B cell (primary cell): ENCODE data around the gene KLHL2. TPM values are rescaled to one million over a fixed set of nuclear protein-coding genes. Genes with fewer than 3 reads are reported as not detected.

ENCODE experiments used
- ATAC-seq: fragments of 200-7000 bp; cut with Tn5 transposase; one replicate; pipeline ENCODE4 v1.10.0; 2021; ENCODE audit warnings: low read depth, mild to moderate bottlenecking, moderate number of reproducible peaks, moderate library complexity
- CTCF ChIA-PET: fragments of 350-600 bp; sonication (Branson Sonifier 250); formaldehyde crosslinking; loops from one replicate; lab custom pipeline; 2021; ENCODE audit warnings: antibody characterized with exemption, inconsistent platforms; lab: Charles Lee
- POLR2A ChIA-PET: fragments of 350-600 bp; sonication (Branson Sonifier 250); formaldehyde crosslinking; loops from one replicate; lab custom pipeline; 2021; ENCODE audit warnings: antibody characterized with exemption; lab: Charles Lee
- DNase-seq: peaks from one replicate; pipeline ENCODE4 v3.0.0; 2013
- H2AFZ ChIP-seq: 2 replicates; pipeline ENCODE4 v1.6.1; 2012; ENCODE audit warnings: mild to moderate bottlenecking, low read depth, low read length; ENCODE audit not compliant: insufficient read depth, poor library complexity, severe bottlenecking
- H3K27ac ChIP-seq, 2 donors: 1 replicate in 1 of 2; 2 replicates in 1 of 2; pipeline ENCODE4 v1.5.1; 2012 to 2013; ENCODE audit warnings: low read length in 2 of 2, mild to moderate bottlenecking in 2 of 2, moderate library complexity in 1 of 2
- H3K27me3 ChIP-seq, 4 experiments: fragments of 200-600 bp in 1 of 4; sonication (generic) in 1 of 4; replicated peaks in 1 of 4; 1 replicate in 2 of 4; 2 replicates in 2 of 4; pipeline versions ENCODE4 v1.6.1 to v1.7.0; 2013 to 2016; ENCODE audit warnings: low read length in 3 of 4, mild to moderate bottlenecking in 2 of 4, mixed read lengths in 1 of 4, moderate library complexity in 1 of 4; ENCODE audit not compliant: insufficient read depth in 4 of 4, control insufficient read depth in 3 of 4; ENCODE audit errors: control extremely low read depth in 1 of 4
- H3K36me3 ChIP-seq, 2 experiments: replicated peaks in 1 of 2; 1 replicate in 1 of 2; 2 replicates in 1 of 2; pipeline versions ENCODE4 v1.6.1 to v1.7.1; 2013; ENCODE audit warnings: low read length in 1 of 2; ENCODE audit not compliant: insufficient read depth in 2 of 2, control insufficient read depth in 1 of 2; ENCODE audit errors: control extremely low read depth in 1 of 2, extremely low read depth in 1 of 2
- H3K4me1 ChIP-seq, 2 donors: fragments of 200-600 bp in 1 of 2; sonication (generic) in 1 of 2; 1 replicate in 1 of 2; 2 replicates in 1 of 2; pipeline versions ENCODE4 v1.5.1 to v1.6.1; 2013 to 2017; ENCODE audit warnings: low read length in 2 of 2; ENCODE audit not compliant: control insufficient read depth in 2 of 2, insufficient read depth in 2 of 2
- H3K4me2 ChIP-seq: replicated peaks from 2 replicates; pipeline ENCODE3; 2012; ENCODE audit warnings: mild to moderate bottlenecking, low read depth, low read length; ENCODE audit not compliant: poor library complexity, severe bottlenecking
- H3K4me3 ChIP-seq, 5 experiments: fragments of 200-600 bp in 1 of 5; sonication (generic) in 1 of 5; 1 replicate in 3 of 5; 2 replicates in 2 of 5; pipeline versions ENCODE4 v1.5.1 to v1.7.0; 2011 to 2016; ENCODE audit warnings: low read length in 4 of 5, mild to moderate bottlenecking in 4 of 5, low read depth in 2 of 5, control low read depth in 1 of 5, moderate library complexity in 1 of 5; ENCODE audit not compliant: insufficient read depth in 1 of 5; ENCODE audit errors: control extremely low read depth in 1 of 5, extremely low read depth in 1 of 5
- H3K79me2 ChIP-seq: fragments of 200-600 bp; sonication (generic); one replicate; pipeline ENCODE4 v1.6.0; 2016; ENCODE audit warnings: low read length; ENCODE audit not compliant: control insufficient read depth, insufficient read depth
- H3K9ac ChIP-seq: fragments of 200-600 bp; sonication (generic); 2 replicates; pipeline ENCODE4 v1.6.1; 2017; ENCODE audit warnings: mild to moderate bottlenecking, low read length, moderate library complexity
- H3K9me3 ChIP-seq, 3 donors: one replicate each; pipeline versions ENCODE4 v1.6.1 to v1.7.1; 2013; ENCODE audit warnings: low read length in 2 of 3; ENCODE audit not compliant: control insufficient read depth in 2 of 3, insufficient read depth in 1 of 3; ENCODE audit errors: control extremely low read depth in 1 of 3
- H4K20me1 ChIP-seq: 2 replicates; pipeline ENCODE4 v1.6.0; 2012; ENCODE audit warnings: mild to moderate bottlenecking, low read length; ENCODE audit not compliant: insufficient read depth, control insufficient read depth, poor library complexity, severe bottlenecking
- H3K27ac Mint-ChIP-seq: one replicate; pipeline ENCODE4 v1.8.0; 2021; ENCODE audit warnings: mixed read lengths
- H3K27me3 Mint-ChIP-seq: one replicate; pipeline ENCODE4 v1.8.0; 2021; ENCODE audit warnings: mixed read lengths
- H3K4me1 Mint-ChIP-seq: one replicate; pipeline ENCODE4 v1.8.0; 2021; ENCODE audit warnings: mixed read lengths
- H3K4me3 Mint-ChIP-seq: one replicate; pipeline ENCODE4 v1.8.0; 2021; ENCODE audit warnings: mixed read lengths
- H3K9me3 Mint-ChIP-seq: one replicate; pipeline ENCODE4 v1.8.0; 2022; ENCODE audit warnings: mixed read lengths; ENCODE audit not compliant: insufficient read depth
- EZH2 ChIP-seq: IDR thresholded peaks from 2 replicates; pipeline ENCODE4 v1.6.1; 2012; ENCODE audit warnings: borderline replicate concordance, low read depth, mild to moderate bottlenecking, moderate library complexity, low read length; ENCODE audit not compliant: insufficient read depth, poor library complexity, severe bottlenecking
- WGBS: methylation state at CpG from one replicate; pipeline ENCODE4 v1.1.5; 2013; ENCODE audit warnings: missing lambda C conversion rate; ENCODE audit not compliant: insufficient coverage; 5-methylcytosine and 5-hydroxymethylcytosine counted together
- intact Hi-C: fragments of 100-400 bp; cut with micrococcal nuclease; formaldehyde crosslinking; loops from one replicate; pipeline ENCODE4 v1.10.0; 2022
- polyA plus RNA-seq: library from polyadenylated mRNA; depleted of rRNA; stranded (reverse); fragments of >200 nt; gene quantifications from 2 replicates; pipeline ENCODE4 v1.2.3, GENCODE V29; 2012
- total RNA-seq, 2 donors: library from RNA; stranded (reverse); fragments of 120-200 nt in 1 of 2; gene quantifications; 1 replicate in 1 of 2; 2 replicates in 1 of 2; pipeline versions ENCODE4 v1.2.3 to v1.2.4, GENCODE V29; 2013 to 2022
- TF ChIP-seq, protein P1 (sequence below): fragments of 200-600 bp; IDR thresholded peaks from one replicate; pipeline ENCODE4 v1.8.0; 2022; ENCODE audit warnings: antibody characterized with exemption, mild to moderate bottlenecking

KLHL2 gene
- total and polyA plus RNA-seq, 2 donors (not counting 1 experiment from before 2014, with no cell fraction given): 7.8 to 77.5 TPM

DNA sequence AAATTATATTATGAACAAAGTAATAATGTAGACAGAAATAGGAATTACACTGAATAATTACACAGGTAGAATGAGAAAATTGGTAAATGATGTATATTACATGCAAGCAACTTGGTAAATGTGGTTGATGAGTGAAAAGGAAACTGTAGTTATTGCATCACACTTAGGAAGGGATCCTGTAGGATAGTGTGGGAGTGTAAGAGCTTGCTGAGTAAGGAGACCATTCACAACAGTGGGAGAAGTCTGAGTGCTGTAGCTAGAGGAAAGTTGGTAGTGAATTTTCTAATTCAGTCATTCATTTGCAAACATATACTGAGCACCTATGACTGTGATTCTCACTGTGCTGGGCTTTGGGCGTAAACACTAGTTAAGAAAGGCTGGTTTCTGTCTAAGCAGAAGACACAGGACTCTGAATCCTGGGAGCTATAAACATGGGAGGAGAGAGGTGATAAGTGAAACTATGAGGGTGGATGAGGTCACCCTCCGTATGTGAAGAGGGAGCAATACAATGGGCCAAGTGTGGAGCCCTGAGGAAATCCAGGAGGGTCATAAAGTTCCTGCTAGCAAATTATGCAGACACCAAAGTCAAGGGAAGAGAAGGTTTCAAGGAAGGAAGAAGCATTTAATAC, 157.2 kb downstream of the KLHL2 start:
- H3K4me1 ChIP-seq: no peaks in the 10 kb centered on the region
- no peak overlapping the region for H3K4me3 ChIP-seq
- H3K4me3 Mint-ChIP-seq: no peak overlapping the region
- CTCF ChIA-PET: no interaction called here
- ATAC-seq: no peak
- H3K27me3 ChIP-seq: peaks cover 0 to 10% (median 4%) of the 10 kb centered on the region in 4 experiments
- H3K9me3 Mint-ChIP-seq: no peaks in the 10 kb centered on the region
- no peak overlapping the region for H3K4me2 ChIP-seq
- no peaks in the 10 kb centered on the region for H3K9me3 ChIP-seq
- H3K79me2 ChIP-seq: no peaks in the 10 kb centered on the region
- no peaks in the 10 kb centered on the region for H4K20me1 ChIP-seq
- intact Hi-C loops: no loop called here
- no peak overlapping the region for H2AFZ ChIP-seq
- DNase-seq: no peak
- H3K27ac Mint-ChIP-seq: no peak overlapping the region
- POLR2A ChIA-PET: no interaction called here
- WGBS: 100% methylated on average over 2 of the region's 2 CpGs
- H3K4me1 Mint-ChIP-seq: no peaks in the 10 kb centered on the region
- H3K36me3 ChIP-seq: no peaks in the 10 kb centered on the region
- no peak overlapping the region for H3K9ac ChIP-seq
- no peak for TF ChIP-seq EZH2
- TF ChIP-seq, protein P1, sequence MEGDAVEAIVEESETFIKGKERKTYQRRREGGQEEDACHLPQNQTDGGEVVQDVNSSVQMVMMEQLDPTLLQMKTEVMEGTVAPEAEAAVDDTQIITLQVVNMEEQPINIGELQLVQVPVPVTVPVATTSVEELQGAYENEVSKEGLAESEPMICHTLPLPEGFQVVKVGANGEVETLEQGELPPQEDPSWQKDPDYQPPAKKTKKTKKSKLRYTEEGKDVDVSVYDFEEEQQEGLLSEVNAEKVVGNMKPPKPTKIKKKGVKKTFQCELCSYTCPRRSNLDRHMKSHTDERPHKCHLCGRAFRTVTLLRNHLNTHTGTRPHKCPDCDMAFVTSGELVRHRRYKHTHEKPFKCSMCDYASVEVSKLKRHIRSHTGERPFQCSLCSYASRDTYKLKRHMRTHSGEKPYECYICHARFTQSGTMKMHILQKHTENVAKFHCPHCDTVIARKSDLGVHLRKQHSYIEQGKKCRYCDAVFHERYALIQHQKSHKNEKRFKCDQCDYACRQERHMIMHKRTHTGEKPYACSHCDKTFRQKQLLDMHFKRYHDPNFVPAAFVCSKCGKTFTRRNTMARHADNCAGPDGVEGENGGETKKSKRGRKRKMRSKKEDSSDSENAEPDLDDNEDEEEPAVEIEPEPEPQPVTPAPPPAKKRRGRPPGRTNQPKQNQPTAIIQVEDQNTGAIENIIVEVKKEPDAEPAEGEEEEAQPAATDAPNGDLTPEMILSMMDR: no peak
- no peak overlapping the region for H3K27ac ChIP-seq
- H3K27me3 Mint-ChIP-seq: peaks cover 24% of the 10 kb centered on the region

DNA sequence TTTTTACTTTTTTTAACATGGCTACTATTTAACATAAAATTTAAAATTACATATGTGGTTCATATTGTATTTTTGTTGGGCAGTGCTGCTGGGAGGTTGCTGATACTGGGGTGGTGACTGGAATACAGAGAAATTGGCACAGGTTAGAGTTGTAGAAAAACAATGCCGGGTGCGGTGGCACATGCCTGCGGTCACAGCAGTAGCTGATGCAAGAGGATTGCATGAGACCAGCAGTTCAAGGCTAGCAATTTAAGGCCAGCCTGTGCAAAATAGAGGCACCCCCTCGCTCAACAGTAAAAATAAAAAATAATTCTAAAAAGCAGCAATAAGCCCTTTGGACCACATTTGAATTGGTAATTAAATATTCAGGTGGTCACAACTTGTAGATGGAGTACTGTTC, 159.7 kb downstream of the KLHL2 start:
- Histone ChIP-seq H2AFZ (no peak overlapping the region), H3K9me3 (no peaks in the 10 kb centered on the region), H3K27me3 (peaks cover 0 to 3% (median 0%) of the 10 kb centered on the region in 4 experiments), H3K27ac (no peak overlapping the region), H3K9ac (no peak overlapping the region), H3K4me2 (no peak overlapping the region), H3K4me3 (no peak overlapping the region), H3K79me2 (no peaks in the 10 kb centered on the region), H3K36me3 (no peaks in the 10 kb centered on the region), H4K20me1 (no peaks in the 10 kb centered on the region), H3K4me1 (no peaks in the 10 kb centered on the region)
- intact Hi-C loops: no loop called here
- H3K4me3 Mint-ChIP-seq: no peak overlapping the region
- TF ChIP-seq EZH2: no peak
- TF ChIP-seq, protein P1: no peak
- DNase-seq (no peak), ATAC-seq (no peak)
- POLR2A ChIA-PET: no interaction called here
- H3K4me1 Mint-ChIP-seq: no peaks in the 10 kb centered on the region
- 100% methylated on average over 3 of the region's 4 CpGs for WGBS
- peaks cover 6% of the 10 kb centered on the region for H3K27me3 Mint-ChIP-seq
- CTCF ChIA-PET: no interaction called here
- H3K9me3 Mint-ChIP-seq: no peaks in the 10 kb centered on the region
- H3K27ac Mint-ChIP-seq: no peak overlapping the region
